Globus pallidus (tissue), 1 donor: Measurements from ENCODE around the gene TBL1XR1.
"Not testable (repeated sequence)": the region's sequence is repeated elsewhere in the genome, so short reads cannot be mapped to it uniquely, and the experiment has no call there.

Experiments used
- DNase-seq: peaks from one replicate; pipeline ENCODE4 v3.0.0-alpha.2; 2015; ENCODE audit warnings: low spot score

The TBL1XR1 gene

GRCh38 chr3:177141899-177142646 lies 55.2 kb downstream of the TBL1XR1 start:
- no peak for DNase-seq

DNA sequence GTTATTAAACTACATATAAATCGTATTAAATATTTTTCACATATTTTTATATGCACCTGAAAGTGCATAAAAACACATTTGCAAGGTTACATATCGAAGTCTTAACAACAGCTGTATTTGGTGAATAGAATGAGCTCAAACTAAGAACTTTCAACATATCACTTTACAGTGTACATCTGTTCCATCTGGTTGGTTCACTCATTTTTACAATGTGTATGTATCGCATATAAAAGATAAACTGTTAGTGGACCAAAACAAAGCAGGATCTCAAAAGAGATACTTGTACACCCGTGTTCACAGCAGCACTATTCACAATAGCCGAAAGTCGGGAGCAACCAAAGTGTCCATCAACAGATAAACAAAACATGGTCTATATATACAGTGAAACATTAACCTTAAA lies 55.8 kb downstream of the TBL1XR1 start:
- no peak for DNase-seq

DNA sequence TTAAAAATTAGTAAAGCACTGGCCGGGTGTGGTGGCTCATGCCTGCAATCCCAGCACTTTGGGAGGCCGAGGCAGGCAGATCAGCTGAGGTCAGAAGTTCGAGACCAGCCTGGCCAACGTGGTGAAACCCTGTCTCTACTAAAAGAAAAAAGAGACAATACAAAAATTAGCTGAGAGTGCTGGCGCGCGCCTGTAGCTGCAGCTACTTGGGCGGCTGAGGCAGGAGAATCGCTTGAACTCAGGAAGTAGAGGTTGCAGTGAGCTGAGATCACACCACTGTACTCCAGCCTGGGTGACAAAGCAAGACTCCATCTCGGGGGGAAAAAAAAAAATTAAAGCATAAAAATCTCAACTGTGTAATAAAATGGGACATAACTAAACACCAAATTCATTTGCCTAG lies 58.1 kb downstream of the TBL1XR1 start:
- not testable (repeated sequence) for DNase-seq

- DNase-seq = no peak
Measured at GRCh38 chr3:177137774-177138705, 59.2 kb downstream of the TBL1XR1 start.

GRCh38 chr3:177136741-177137140 lies 60.5 kb downstream of the TBL1XR1 start:
- no peak for DNase-seq

GRCh38 chr3:177135841-177136492 lies 61.3 kb downstream of the TBL1XR1 start:
- no peak for DNase-seq

DNA sequence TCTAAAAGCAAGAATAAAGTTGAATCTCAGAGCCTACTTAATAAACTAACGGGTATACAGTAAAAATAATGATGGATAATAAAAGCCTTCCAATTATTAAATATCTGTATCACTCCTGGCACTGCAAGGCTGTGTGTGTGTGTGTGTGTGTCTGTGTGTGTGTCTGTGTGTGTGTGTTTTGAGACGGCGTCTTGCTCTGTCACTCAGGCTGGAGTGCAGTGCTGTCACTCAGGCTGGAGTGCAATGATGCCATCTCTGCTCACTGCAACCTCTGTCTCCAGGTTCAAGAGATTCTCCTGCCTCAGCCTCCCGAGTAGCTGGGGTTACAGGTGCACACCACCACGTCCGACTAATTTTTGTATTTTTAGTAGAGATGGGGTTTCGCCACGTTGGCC lies 62.5 kb downstream of the TBL1XR1 start:
- DNase-seq = no peak

DNA sequence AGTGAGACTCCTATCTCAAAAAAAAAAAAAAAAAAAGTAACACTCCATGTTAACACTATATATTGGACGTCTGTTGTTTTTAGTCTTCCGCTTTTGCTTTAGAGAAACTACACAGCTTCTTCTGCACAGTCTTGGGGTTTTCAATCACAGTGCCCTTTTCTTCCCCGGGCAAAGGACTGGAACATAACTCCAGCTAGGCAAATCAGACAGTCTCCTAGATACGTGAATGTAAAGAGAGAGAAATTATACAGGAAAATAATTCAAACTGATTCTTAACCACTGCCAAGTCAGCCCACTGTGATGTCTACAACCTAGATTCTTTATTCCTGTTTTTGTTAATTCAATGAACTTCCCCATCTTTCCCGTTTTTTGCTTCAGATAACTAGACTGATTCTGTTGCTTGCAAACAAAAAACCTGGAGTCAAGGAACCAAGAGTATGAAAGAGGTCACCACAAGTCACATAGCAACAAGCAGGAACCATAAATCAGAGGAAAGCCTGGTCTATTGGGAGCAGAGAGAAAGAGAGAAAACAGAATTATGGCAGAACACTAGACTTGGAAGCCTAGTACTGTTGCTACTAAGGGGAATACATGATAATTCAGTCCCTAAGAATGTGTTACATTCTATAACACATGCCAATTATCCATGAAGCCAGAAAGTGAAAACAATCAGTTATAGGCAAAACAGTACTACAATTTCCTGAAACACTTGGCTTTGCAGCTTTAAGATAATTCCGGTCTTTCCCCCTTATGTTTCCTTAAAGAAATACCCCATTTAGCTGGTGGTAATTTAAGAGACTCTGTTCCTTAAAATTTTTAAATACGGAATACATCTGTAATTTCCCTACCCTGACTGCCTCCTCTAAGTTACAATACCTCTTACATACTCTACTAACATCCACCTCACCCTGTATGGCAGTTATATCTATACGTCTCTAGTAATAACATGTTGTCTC lies 63.1 kb downstream of the TBL1XR1 start:
- no peak for DNase-seq

GRCh38 chr3:177131927-177132636 lies 65.2 kb downstream of the TBL1XR1 start:
- DNase-seq = no peak

- DNase-seq = no peak
Measured at GRCh38 chr3:177127008-177127407, 70.3 kb downstream of the TBL1XR1 start.

- no peak for DNase-seq
Measured at GRCh38 chr3:177126015-177126773, 71.1 kb downstream of the TBL1XR1 start.

DNA sequence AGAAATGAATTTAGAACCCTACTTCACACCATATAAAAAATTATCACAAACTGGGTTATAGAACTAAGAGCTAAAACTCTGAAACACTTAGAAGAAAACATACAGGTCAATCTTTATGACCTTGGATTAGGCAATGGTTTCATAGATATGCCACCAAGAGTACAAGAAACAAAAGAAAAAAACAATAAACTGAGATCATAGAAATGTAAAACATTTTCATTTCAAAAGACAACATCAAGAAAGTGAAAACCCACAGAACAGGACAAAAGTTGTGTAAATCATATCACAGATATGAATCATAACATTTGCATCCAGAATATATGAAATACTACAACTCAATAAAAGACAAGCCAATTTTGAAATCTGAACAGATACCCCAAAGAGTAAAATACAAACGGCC lies 72.4 kb downstream of the TBL1XR1 start:
- no peak for DNase-seq

DNA sequence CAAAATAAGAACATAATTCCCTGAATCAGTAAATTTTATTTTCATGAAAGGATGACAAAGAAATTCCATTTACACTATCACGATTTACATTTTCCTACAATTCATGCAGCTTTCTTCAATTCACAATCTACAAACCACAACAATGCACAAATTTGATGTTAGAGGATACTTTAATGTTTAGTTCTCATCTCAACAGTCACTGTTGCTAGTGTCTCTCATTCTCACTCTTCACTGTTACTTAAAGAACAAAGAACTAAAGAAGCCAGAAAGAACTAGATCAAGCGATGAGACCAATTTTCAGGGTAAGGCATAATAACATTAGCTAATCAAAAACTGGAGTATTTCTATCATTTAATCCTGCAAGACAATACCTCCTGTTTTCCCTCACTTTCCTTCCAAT lies 73.5 kb downstream of the TBL1XR1 start:
- no peak for DNase-seq

DNA sequence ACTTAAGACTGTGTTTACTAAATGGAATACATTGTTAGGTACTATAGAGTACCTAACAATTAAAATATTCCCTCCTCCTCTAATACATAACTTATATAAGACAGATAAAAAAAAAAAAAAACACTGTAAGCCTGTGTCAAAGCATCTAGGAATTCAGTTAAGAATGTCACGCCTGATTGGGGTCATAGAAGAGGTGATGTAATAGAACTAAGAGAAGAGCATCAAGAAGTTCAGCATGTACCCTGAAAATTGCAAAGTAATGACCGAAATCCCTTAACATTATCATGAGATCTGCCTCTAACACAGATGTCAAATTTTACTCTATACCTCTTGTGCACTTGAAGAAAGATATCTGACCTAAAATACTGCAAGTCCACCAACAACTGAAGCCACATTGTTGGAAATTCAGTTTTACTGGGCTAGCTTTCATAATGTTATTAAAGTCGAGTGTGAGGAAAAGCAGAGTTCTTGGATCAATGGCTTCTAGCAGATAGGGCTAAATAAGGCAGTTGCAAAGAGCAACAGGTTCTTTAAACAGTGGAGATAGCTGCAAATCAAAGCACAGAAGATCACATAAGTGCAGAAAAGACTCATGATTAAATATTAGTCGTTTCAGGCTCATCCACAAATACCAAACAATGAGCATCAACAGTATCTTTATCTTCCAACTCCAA lies 75.0 kb downstream of the TBL1XR1 start:
- no peak for DNase-seq

GRCh38 chr3:177119829-177120228 lies 77.5 kb downstream of the TBL1XR1 start:
- DNase-seq = no peak

DNA sequence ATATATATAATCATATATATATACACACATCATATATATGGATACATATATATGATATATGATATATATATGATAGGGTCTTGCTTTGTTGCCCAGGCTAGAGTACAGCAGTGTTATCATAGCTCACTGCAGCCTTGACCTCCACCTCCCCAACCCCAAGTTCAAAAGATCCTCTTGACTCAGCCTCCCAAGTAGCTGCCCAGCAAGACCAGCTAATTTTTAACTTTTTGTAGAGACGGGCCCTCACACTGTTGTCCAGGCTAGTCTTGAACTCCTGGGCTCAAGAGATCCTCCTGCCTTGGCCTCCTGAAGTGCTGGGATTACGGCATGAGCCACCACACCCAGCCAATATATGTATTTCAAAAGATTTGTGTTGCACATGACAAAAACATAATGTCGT lies 83.0 kb downstream of the TBL1XR1 start:
- DNase-seq = no peak

GRCh38 chr3:177111541-177111949 lies 85.7 kb downstream of the TBL1XR1 start:
- DNase-seq = no peak

GRCh38 chr3:177110895-177111294 lies 86.4 kb downstream of the TBL1XR1 start:
- DNase-seq = no peak

DNA sequence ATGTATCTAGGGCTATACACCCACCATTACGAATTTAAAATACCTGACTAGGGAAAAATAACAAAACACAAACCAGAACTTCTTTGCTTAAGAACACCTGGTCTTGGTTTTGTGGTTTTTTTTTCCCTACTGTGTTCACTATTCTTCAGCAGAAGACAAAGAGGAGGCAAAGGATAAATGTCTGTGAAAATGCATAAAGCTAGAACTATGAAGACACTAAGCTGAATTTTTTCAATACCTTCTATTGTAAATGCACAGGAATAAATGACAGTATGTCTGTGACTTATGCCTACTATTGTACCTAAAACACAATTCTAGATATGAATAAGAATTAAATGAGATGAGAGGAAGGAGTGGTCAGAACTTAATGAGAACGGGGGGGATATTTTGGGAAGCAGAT lies 86.9 kb downstream of the TBL1XR1 start:
- DNase-seq = no peak
